H9 (cell line): ENCODE data around the gene RFTN2. TPM values are rescaled to one million over a fixed set of nuclear protein-coding genes. Genes with fewer than 3 reads are reported as not detected.

Experiments
- DNase-seq: peaks from one replicate; pipeline ENCODE4 v3.0.0-alpha.2; 2017
- H2AFZ ChIP-seq: one replicate; pipeline ENCODE4 v1.6.1; 2013; ENCODE audit warnings: mild to moderate bottlenecking, low read length, control low read depth, moderate library complexity
- H2AK5ac ChIP-seq: 2 replicates; pipeline ENCODE4 v1.6.1; 2013; ENCODE audit warnings: low read length, control low read depth, mixed read lengths; ENCODE audit not compliant: insufficient read length
- H2BK120ac ChIP-seq: one replicate; pipeline ENCODE4 v1.6.1; 2013; ENCODE audit warnings: low read depth, mild to moderate bottlenecking, low read length, control low read depth, inconsistent platforms; ENCODE audit not compliant: poor library complexity, severe bottlenecking
- H2BK12ac ChIP-seq: 2 replicates; pipeline ENCODE4 v1.6.1; 2013; ENCODE audit warnings: low read length, control low read depth, mixed read lengths, low read depth; ENCODE audit not compliant: insufficient read length
- H2BK15ac ChIP-seq: 2 replicates; pipeline ENCODE4 v1.6.1; 2013; ENCODE audit warnings: low read depth, low read length, control low read depth
- H2BK20ac ChIP-seq: one replicate; pipeline ENCODE4 v1.6.1; 2013; ENCODE audit warnings: low read depth, mild to moderate bottlenecking, low read length, control low read depth, inconsistent platforms; ENCODE audit not compliant: poor library complexity, severe bottlenecking
- H2BK5ac ChIP-seq: 2 replicates; pipeline ENCODE4 v1.6.1; 2013; ENCODE audit warnings: low read length, control low read depth, mixed read lengths; ENCODE audit not compliant: insufficient read length
- H3K14ac ChIP-seq: 2 replicates; pipeline ENCODE4 v1.6.1; 2013; ENCODE audit warnings: low read length, control low read depth; ENCODE audit not compliant: insufficient read depth
- H3K18ac ChIP-seq: 2 replicates; pipeline ENCODE4 v1.6.1; 2013; ENCODE audit warnings: low read depth, mild to moderate bottlenecking, mixed read lengths, low read length, control low read depth; ENCODE audit not compliant: insufficient read length
- H3K23ac ChIP-seq: 2 replicates; pipeline ENCODE4 v1.6.1; 2013; ENCODE audit warnings: low read length, control low read depth, mixed read lengths, low read depth; ENCODE audit not compliant: insufficient read length
- H3K23me2 ChIP-seq: 2 replicates; pipeline ENCODE4 v1.6.1; 2013; ENCODE audit warnings: low read depth, mild to moderate bottlenecking, mixed read lengths, low read length, control low read depth; ENCODE audit not compliant: insufficient read length, poor library complexity, severe bottlenecking
- H3K27ac ChIP-seq: 2 replicates; pipeline ENCODE4 v1.5.1; 2013; ENCODE audit warnings: low read length, control low read depth, mixed read lengths, low read depth; ENCODE audit not compliant: insufficient read length
- H3K27me3 ChIP-seq: 2 replicates; pipeline ENCODE4 v1.6.1; 2013; ENCODE audit warnings: low read length, control low read depth, inconsistent platforms; ENCODE audit not compliant: insufficient read depth
- H3K4ac ChIP-seq: 2 replicates; pipeline ENCODE4 v1.6.1; 2013; ENCODE audit warnings: low read depth, mild to moderate bottlenecking, control low read depth, inconsistent platforms, low read length, moderate library complexity
- H3K4me1 ChIP-seq: 2 replicates; pipeline ENCODE4 v1.6.1; 2013; ENCODE audit warnings: low read length, control low read depth, inconsistent platforms; ENCODE audit not compliant: insufficient read depth
- H3K4me2 ChIP-seq: 2 replicates; pipeline ENCODE4 v1.6.1; 2013; ENCODE audit warnings: low read length, control low read depth, mixed read lengths; ENCODE audit not compliant: insufficient read length, insufficient read depth
- H3K56ac ChIP-seq: 2 replicates; pipeline ENCODE4 v1.6.1; 2013; ENCODE audit warnings: low read depth, mild to moderate bottlenecking, mixed read lengths, low read length, control low read depth; ENCODE audit not compliant: insufficient read length
- H3K79me1 ChIP-seq: 2 replicates; pipeline ENCODE4 v1.6.1; 2013; ENCODE audit warnings: low read depth, mild to moderate bottlenecking, moderate library complexity, low read length, control low read depth, inconsistent platforms; ENCODE audit not compliant: insufficient read depth, poor library complexity, severe bottlenecking
- H3K79me2 ChIP-seq: 2 replicates; pipeline ENCODE4 v1.6.1; 2013; ENCODE audit warnings: low read length, control low read depth, inconsistent platforms; ENCODE audit not compliant: insufficient read depth
- H3K9ac ChIP-seq: 2 replicates; pipeline ENCODE4 v1.6.1; 2013; ENCODE audit warnings: low read length, control low read depth, mixed read lengths; ENCODE audit not compliant: insufficient read length; ENCODE audit errors: extremely low read depth
- H3K9me3 ChIP-seq: one replicate; pipeline ENCODE4 v1.6.1; 2013; ENCODE audit warnings: low read depth, low read length, inconsistent platforms; ENCODE audit not compliant: control insufficient read depth
- H3T11ph ChIP-seq: one replicate; pipeline ENCODE4 v1.6.1; 2013; ENCODE audit warnings: mild to moderate bottlenecking, low read length, control low read depth, inconsistent platforms
- H4K20me1 ChIP-seq: one replicate; pipeline ENCODE4 v1.6.1; 2013; ENCODE audit not compliant: control insufficient read depth, insufficient read length, insufficient read depth
- H4K5ac ChIP-seq: 2 replicates; pipeline ENCODE4 v1.6.1; 2013; ENCODE audit warnings: low read depth, mild to moderate bottlenecking, mixed read lengths, low read length, control low read depth; ENCODE audit not compliant: insufficient read length
- H4K8ac ChIP-seq: replicated peaks from 2 replicates; pipeline ENCODE4 v1.6.1; 2013; ENCODE audit warnings: low read length, control low read depth, mixed read lengths, low read depth; ENCODE audit not compliant: insufficient read length
- H4K91ac ChIP-seq: 2 replicates; pipeline ENCODE4 v1.6.1; 2013; ENCODE audit warnings: low read depth, mild to moderate bottlenecking, moderate library complexity, mixed read lengths, low read length, control low read depth; ENCODE audit not compliant: insufficient read length
- H3K27ac Mint-ChIP-seq, 3 experiments: 2 replicates in 2 of 3; 3 replicates in 1 of 3; pipeline ENCODE4 v1.8.0; 2020 to 2021; ENCODE audit warnings: mixed read lengths in 3 of 3, mild to moderate bottlenecking in 1 of 3, moderate library complexity in 1 of 3
- H3K27me3 Mint-ChIP-seq: 2 replicates; pipeline ENCODE4 v1.8.0; 2021; ENCODE audit warnings: low read depth, mild to moderate bottlenecking, moderate library complexity, mixed read lengths
- H3K36me3 Mint-ChIP-seq, 3 experiments: 2 replicates in 2 of 3; 3 replicates in 1 of 3; pipeline ENCODE4 v1.8.0; 2020 to 2021; ENCODE audit warnings: low read depth in 3 of 3, mixed read lengths in 3 of 3; ENCODE audit not compliant: insufficient read depth in 1 of 3
- H3K4me1 Mint-ChIP-seq, 2 experiments: 2 replicates each; pipeline ENCODE4 v1.8.0; 2020; ENCODE audit warnings: mixed read lengths in 2 of 2
- H3K4me3 Mint-ChIP-seq, 2 experiments: 2 replicates in 1 of 2; 3 replicates in 1 of 2; pipeline ENCODE4 v1.8.0; 2020 to 2021; ENCODE audit warnings: mild to moderate bottlenecking in 2 of 2, mixed read lengths in 2 of 2, moderate library complexity in 1 of 2
- H3K9me3 Mint-ChIP-seq, 2 experiments: 2 replicates in 1 of 2; 3 replicates in 1 of 2; pipeline ENCODE4 v1.8.0; 2020; ENCODE audit warnings: mild to moderate bottlenecking in 2 of 2, mixed read lengths in 2 of 2, moderate library complexity in 1 of 2
- WGBS: extraction: QIAGEN DNeasy Blood & Tissue Kit; methylation state at CpG from one replicate; pipeline ENCODE4 v1.1.7; 2013; ENCODE audit warnings: missing lambda C conversion rate, low lambda C conversion rate, mixed read lengths; ENCODE audit not compliant: insufficient read length; ENCODE audit errors: extremely low coverage; 5-methylcytosine and 5-hydroxymethylcytosine counted together
- total RNA-seq: library from RNA; stranded (reverse); gene quantifications from 2 replicates; pipeline ENCODE4 v1.2.1, GENCODE V29; 2021
- TF ChIP-seq, protein P1 (sequence below): fragments of 200-600 bp; sonication (generic); conservative IDR thresholded peaks from 3 replicates; pipeline ENCODE4 v1.8.0; 2021; ENCODE audit warnings: antibody characterized with exemption, mild to moderate bottlenecking

Gene RFTN2
- total RNA-seq, 1 experiment from 2014 or later = 0.28 TPM

- Mint-ChIP-seq H3K4me3 (no peak overlapping the region), H3K27ac (no peak overlapping the region), H3K27me3 (no peaks in the 10 kb centered on the region), H3K4me1 (peaks cover 13 to 18% of the 10 kb centered on the region in 2 experiments), H3K9me3 (peaks cover 27 to 36% of the 10 kb centered on the region in 2 experiments), H3K36me3 (peaks cover 38 to 45% (median 39%) of the 10 kb centered on the region in 3 experiments)
- Histone ChIP-seq H2BK12ac (no peak overlapping the region), H3K27me3 (no peaks in the 10 kb centered on the region), H3K79me1 (no peaks in the 10 kb centered on the region), H3K4me2 (no peak overlapping the region), H4K20me1 (no peaks in the 10 kb centered on the region), H4K91ac (no peak overlapping the region), H3K23ac (no peak overlapping the region), H3K27ac (no peak overlapping the region), H3K4ac (no peak overlapping the region), H3K9me3 (peaks cover 24% of the 10 kb centered on the region), H3K56ac (no peak overlapping the region), H2BK5ac (no peak overlapping the region), H3K79me2 (no peaks in the 10 kb centered on the region), H2BK120ac (no peak overlapping the region), H3K18ac (no peak overlapping the region), H3K9ac (no peak overlapping the region), H3K4me1 (peaks cover 7% of the 10 kb centered on the region; the same call in 1 of the 2 replicates), H3T11ph (no peak overlapping the region), H4K5ac (no peak overlapping the region), H3K23me2 (no peaks in the 10 kb centered on the region), H2AK5ac (no peak overlapping the region), H3K14ac (no peak overlapping the region), H4K8ac (no peak overlapping the region), H2BK15ac (no peak overlapping the region), H2AFZ (no peak overlapping the region), H2BK20ac (no peak overlapping the region)
- no peak for DNase-seq
- no CpG with 5 or more reads among the region's 2 CpGs for WGBS
- TF ChIP-seq, protein P1, sequence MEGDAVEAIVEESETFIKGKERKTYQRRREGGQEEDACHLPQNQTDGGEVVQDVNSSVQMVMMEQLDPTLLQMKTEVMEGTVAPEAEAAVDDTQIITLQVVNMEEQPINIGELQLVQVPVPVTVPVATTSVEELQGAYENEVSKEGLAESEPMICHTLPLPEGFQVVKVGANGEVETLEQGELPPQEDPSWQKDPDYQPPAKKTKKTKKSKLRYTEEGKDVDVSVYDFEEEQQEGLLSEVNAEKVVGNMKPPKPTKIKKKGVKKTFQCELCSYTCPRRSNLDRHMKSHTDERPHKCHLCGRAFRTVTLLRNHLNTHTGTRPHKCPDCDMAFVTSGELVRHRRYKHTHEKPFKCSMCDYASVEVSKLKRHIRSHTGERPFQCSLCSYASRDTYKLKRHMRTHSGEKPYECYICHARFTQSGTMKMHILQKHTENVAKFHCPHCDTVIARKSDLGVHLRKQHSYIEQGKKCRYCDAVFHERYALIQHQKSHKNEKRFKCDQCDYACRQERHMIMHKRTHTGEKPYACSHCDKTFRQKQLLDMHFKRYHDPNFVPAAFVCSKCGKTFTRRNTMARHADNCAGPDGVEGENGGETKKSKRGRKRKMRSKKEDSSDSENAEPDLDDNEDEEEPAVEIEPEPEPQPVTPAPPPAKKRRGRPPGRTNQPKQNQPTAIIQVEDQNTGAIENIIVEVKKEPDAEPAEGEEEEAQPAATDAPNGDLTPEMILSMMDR = no peak
Measured at GRCh38 chr2:197573608-197574007, 101.8 kb downstream of the RFTN2 start.
